ENCODE measurements around the gene USP17L21.
"Not testable (repeated sequence)": the region's sequence is repeated elsewhere in the genome, so short reads cannot be mapped to it uniquely, and the experiment has no call there.

GRCh38 chr4:9247953-9248680 is 14.6 kb upstream of the USP17L21 start, which contains the start of gene USP17L18:
- not testable (repeated sequence) for TF ChIP-seq CTCF, EP300 (IDR thresholded peaks at IDR 0.05)
